Thoracic aorta (tissue), 2 donors: ENCODE results near the gene ZBTB3. TPM values are rescaled to one million over a fixed set of nuclear protein-coding genes. Genes with fewer than 3 reads are reported as not detected.

Experiments
- ATAC-seq: fragments of 150-250 bp; one replicate; pipeline ENCODE4 v1.8.0; 2017; ENCODE audit warnings: low read depth; ENCODE audit not compliant: insufficient number of reproducible peaks, low FRiP score
- DNase-seq: peaks from one replicate; pipeline ENCODE4 v3.0.0-alpha.2; 2020; ENCODE audit warnings: low spot score
- H3K27ac ChIP-seq, 2 donors: fragments of 200-600 bp; sonication (generic); 1 replicate in 1 of 2; 2 replicates in 1 of 2; pipeline ENCODE4 v1.5.1; 2016; ENCODE audit warnings: mild to moderate bottlenecking in 2 of 2, moderate library complexity in 2 of 2
- H3K27me3 ChIP-seq: fragments of 200-600 bp; sonication (generic); replicated peaks from 2 replicates; pipeline ENCODE4 v1.6.0; 2016; ENCODE audit warnings: mild to moderate bottlenecking; ENCODE audit not compliant: insufficient read depth
- H3K36me3 ChIP-seq: fragments of 200-600 bp; sonication (generic); one replicate; pipeline ENCODE4 v1.5.1; 2016
- H3K4me1 ChIP-seq, 2 donors: fragments of 200-600 bp; sonication (generic); 1 replicate in 1 of 2; 2 replicates in 1 of 2; pipeline versions ENCODE4 v1.5.1 to v1.6.0; 2016; ENCODE audit warnings: low read depth in 2 of 2, mild to moderate bottlenecking in 1 of 2; ENCODE audit not compliant: control insufficient read depth in 1 of 2
- H3K4me3 ChIP-seq: fragments of 200-600 bp; sonication (generic); 2 replicates; pipeline ENCODE4 v1.5.1; 2016; ENCODE audit warnings: mild to moderate bottlenecking
- H3K9me3 ChIP-seq: fragments of 200-600 bp; sonication (generic); 2 replicates; pipeline ENCODE4 v1.5.1; 2016
- total RNA-seq, 2 donors: library from RNA; depleted of rRNA; stranded (reverse); fragments of >200 nt; gene quantifications; one replicate each; pipeline versions ENCODE4 v1.1.0 to v1.2.3, GENCODE V29; 2016
- TF ChIP-seq, protein P1 (sequence below): fragments of 200-600 bp; sonication (generic); IDR thresholded peaks from one replicate; pipeline ENCODE4 v1.5.1; 2019; ENCODE audit warnings: antibody characterized with exemption

Gene ZBTB3
- total RNA-seq, 2 donors from 2014 or later = 6.2 to 7.6 TPM

DNA sequence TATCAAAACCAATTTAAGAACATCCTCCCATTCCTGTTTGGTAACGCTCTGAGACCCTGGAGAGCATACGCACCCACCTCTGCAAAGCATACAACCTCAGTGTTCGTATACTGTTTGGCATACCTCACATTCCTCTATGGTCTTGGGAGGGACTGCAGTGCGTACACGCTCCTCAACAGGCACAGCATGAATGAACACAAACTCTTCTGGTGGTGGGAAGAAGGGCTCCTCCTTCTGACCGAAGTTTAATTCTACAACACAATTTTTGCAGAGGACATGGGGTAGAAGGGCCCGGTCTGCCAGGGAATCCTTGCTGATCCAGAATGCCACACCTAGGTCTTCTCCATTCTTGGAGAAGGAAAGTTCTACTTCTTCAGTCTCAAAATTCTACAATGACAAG is 32.0 kb downstream of the ZBTB3 start:
- no peak overlapping the region for H3K4me3 ChIP-seq
- DNase-seq (no peak), ATAC-seq (no peak)
- no peak overlapping the region for H3K27ac ChIP-seq
- TF ChIP-seq, protein P1, sequence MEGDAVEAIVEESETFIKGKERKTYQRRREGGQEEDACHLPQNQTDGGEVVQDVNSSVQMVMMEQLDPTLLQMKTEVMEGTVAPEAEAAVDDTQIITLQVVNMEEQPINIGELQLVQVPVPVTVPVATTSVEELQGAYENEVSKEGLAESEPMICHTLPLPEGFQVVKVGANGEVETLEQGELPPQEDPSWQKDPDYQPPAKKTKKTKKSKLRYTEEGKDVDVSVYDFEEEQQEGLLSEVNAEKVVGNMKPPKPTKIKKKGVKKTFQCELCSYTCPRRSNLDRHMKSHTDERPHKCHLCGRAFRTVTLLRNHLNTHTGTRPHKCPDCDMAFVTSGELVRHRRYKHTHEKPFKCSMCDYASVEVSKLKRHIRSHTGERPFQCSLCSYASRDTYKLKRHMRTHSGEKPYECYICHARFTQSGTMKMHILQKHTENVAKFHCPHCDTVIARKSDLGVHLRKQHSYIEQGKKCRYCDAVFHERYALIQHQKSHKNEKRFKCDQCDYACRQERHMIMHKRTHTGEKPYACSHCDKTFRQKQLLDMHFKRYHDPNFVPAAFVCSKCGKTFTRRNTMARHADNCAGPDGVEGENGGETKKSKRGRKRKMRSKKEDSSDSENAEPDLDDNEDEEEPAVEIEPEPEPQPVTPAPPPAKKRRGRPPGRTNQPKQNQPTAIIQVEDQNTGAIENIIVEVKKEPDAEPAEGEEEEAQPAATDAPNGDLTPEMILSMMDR = no peak
- peaks cover 10 to 26% of the 10 kb centered on the region in 2 donors for H3K4me1 ChIP-seq
- H3K9me3 ChIP-seq = no peaks in the 10 kb centered on the region
- H3K27me3 ChIP-seq = no peaks in the 10 kb centered on the region
- H3K36me3 ChIP-seq = peaks cover 69% of the 10 kb centered on the region

DNA sequence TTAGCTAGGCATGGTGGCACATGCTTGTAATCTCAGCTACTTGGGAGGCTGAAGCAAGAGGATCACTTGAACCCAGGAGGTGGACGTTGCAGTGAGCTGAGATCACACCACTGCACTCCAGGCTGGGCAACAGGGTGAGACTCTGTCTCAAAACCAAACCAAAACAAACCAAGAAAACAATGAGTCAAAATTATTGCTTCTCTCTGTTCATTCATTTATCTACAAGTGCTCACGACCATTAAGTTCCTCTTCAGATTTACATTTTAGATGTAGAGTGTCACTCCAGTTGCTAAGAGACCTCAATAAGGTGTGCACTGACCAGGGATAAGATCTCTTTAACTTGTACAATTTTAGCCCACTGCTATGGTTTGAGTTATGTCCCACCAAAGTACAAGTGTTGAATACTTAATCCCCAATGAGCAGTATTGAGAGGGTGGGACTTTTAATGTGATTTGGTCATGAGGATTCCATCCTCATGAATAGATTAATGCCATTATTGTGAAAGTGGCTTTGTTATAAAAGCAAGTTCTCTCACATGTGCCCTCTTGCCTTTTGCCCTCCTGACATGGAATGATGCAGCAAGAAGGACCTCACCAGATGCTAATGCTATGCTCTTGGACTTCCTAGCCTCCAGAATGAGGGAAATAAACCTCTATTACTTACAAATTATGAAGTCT is 34.5 kb downstream of the ZBTB3 start:
- TF ChIP-seq, protein P1 = no peak
- H3K4me3 ChIP-seq = no peak overlapping the region
- ATAC-seq (no peak), DNase-seq (no peak)
- H3K9me3 ChIP-seq = no peaks in the 10 kb centered on the region
- no peak overlapping the region for H3K27ac ChIP-seq
- H3K27me3 ChIP-seq = no peaks in the 10 kb centered on the region
- peaks cover 91% of the 10 kb centered on the region for H3K36me3 ChIP-seq
- peaks cover 5 to 9% of the 10 kb centered on the region in 2 donors for H3K4me1 ChIP-seq

DNA sequence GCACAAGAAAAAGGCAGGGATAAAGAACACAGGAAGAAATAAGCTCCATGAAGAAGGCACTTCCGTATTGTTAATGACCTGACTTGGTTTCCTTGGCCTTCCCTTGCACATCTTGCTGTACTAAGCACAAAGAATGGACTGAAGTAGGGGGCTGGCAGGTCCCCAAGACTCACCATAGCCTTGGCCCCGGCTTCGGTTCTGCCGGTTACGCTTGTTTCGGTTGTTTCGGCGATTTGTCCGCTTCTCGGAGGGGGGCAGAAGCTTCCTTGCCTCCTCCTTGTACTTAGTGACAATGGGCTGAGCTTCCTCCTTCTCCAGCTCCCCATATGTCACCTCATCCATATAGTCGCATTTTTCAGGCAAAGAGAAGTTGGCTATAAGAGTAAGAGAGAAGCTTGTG is 37.1 kb downstream of the ZBTB3 start:
- Histone ChIP-seq H3K9me3 (no peaks in the 10 kb centered on the region), H3K4me1 (no peaks in the 10 kb centered on the region), H3K27me3 (no peaks in the 10 kb centered on the region), H3K4me3 (no peak overlapping the region), H3K36me3 (peaks cover 71% of the 10 kb centered on the region), H3K27ac (no peak overlapping the region)
- ATAC-seq (no peak), DNase-seq (no peak)
- TF ChIP-seq, protein P1 = no peak

DNA sequence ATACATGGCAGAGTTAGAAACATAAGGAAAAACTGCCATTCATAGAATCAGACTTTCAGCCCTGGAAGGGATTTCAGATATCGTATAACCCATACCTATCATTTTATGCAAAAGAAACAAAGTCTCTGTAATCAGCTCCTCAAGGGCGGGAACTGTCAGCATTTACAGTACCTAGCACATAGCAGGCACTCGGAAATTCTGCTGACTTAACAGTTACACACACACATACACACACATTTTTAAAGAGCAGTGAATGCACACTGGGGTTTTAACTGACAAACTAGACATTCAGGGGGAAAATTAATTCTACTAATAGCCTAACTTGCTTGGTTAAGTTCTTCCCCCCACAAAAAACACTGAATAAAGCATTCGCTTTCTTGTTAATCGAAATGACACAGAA is 37.8 kb downstream of the ZBTB3 start:
- no peaks in the 10 kb centered on the region for H3K27me3 ChIP-seq
- no peaks in the 10 kb centered on the region for H3K9me3 ChIP-seq
- H3K27ac ChIP-seq = no peak overlapping the region
- no peak for ATAC-seq
- peaks cover 70% of the 10 kb centered on the region for H3K36me3 ChIP-seq
- TF ChIP-seq, protein P1 = no peak
- no peak for DNase-seq
- H3K4me1 ChIP-seq = no peaks in the 10 kb centered on the region
- H3K4me3 ChIP-seq = no peak overlapping the region

DNA sequence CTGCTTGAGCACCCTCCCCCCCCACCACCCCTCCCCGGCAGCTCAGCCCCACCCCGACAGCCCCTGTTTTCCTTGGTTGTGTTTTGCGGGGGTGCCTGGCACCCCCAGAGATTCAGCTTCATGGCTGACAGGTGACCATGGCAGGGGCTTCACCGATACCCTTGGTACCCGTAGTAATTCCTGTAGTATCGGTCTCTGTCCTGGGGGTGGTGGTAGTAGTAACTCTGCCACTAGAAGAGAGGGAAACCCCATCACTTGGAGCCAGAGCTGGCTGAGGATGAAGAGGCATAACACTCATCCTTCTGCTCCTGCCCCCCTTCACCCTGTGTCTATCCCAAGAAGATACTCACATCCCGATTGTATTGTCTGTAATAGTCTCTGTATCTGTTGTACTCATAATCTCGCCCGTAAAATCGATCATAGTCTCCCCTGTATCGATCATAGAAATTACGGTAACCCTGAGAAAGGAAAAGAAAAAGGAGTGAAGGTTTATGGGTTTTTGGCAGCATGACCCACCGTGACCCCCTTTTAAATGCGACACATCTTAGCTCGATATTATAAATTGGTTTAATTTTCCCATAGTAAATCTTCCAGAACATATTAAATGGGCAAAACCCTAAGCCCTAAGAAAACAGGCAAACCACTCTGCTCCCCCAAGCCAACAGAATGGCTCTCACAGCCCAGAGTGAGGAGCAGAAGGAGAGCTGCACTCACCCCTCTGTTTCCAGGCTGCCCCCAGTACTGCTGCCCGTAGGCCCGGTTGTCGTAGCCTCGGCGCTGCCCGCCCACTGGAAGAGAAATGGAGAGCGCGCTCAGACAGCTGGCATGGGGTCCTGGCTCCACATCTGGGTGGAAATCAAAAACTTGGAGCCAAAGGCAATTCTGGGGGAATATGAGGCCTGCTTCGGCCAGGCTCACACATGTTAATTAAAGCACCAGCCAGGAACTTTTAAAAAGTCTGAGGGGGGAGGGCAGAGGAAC is 38.5 kb downstream of the ZBTB3 start:
- no peak overlapping the region for H3K27ac ChIP-seq
- ATAC-seq (no peak), DNase-seq (no peak)
- H3K36me3 ChIP-seq = peaks cover 67% of the 10 kb centered on the region
- no peaks in the 10 kb centered on the region for H3K27me3 ChIP-seq
- H3K4me1 ChIP-seq = peaks cover 0 to 4% of the 10 kb centered on the region in 2 donors
- TF ChIP-seq, protein P1 = no peak
- H3K9me3 ChIP-seq = no peaks in the 10 kb centered on the region
- H3K4me3 ChIP-seq = no peak overlapping the region
